HG02678 (cell line): ENCODE results near the gene UBA1.

Source experiments
- ATAC-seq: cut with Tn5 transposase; IDR thresholded peaks from one replicate; pipeline ENCODE4 v1.9.1; 2021; ENCODE audit warnings: mild to moderate bottlenecking, moderate library complexity; ENCODE audit not compliant: unreplicated experiment

Gene UBA1

GRCh38 chrX:47187106-47187677 is 6.4 kb upstream of the UBA1 start:
- no peak for ATAC-seq

- no peak for ATAC-seq
Observed at GRCh38 chrX:47189906-47190305, 3.7 kb upstream of the UBA1 start.

- ATAC-seq: peak; percentile 68
Observed at GRCh38 chrX:47190445-47191269, 3.0 kb upstream of the UBA1 start.

GRCh38 chrX:47191331-47191730 is 2.3 kb upstream of the UBA1 start:
- no peak for ATAC-seq

- ATAC-seq: no peak
Observed at GRCh38 chrX:47191806-47192401, 1.7 kb upstream of the UBA1 start.

- ATAC-seq: no peak
Observed at GRCh38 chrX:47194194-47194787, 662 bp downstream of the UBA1 start.

- ATAC-seq: no peak
Observed at GRCh38 chrX:47196098-47196497, 2.5 kb downstream of the UBA1 start.

GRCh38 chrX:47197526-47197925 is 3.9 kb downstream of the UBA1 start:
- no peak for ATAC-seq

GRCh38 chrX:47198026-47198686 is 4.5 kb downstream of the UBA1 start:
- ATAC-seq: no peak

- no peak for ATAC-seq
Observed at GRCh38 chrX:47198687-47199080, 5.1 kb downstream of the UBA1 start.

- ATAC-seq: no peak
Observed at GRCh38 chrX:47199286-47199685, 5.7 kb downstream of the UBA1 start.

- ATAC-seq: no peak
Observed at GRCh38 chrX:47200385-47201150, 6.9 kb downstream of the UBA1 start.

- ATAC-seq: no peak
Observed at GRCh38 chrX:47201345-47201944, 7.8 kb downstream of the UBA1 start.

- no peak for ATAC-seq
Observed at GRCh38 chrX:47202316-47202715, 8.7 kb downstream of the UBA1 start.

- no peak for ATAC-seq
Observed at GRCh38 chrX:47202877-47203276, 9.2 kb downstream of the UBA1 start.

- no peak for ATAC-seq
Observed at GRCh38 chrX:47204970-47205369, 11.3 kb downstream of the UBA1 start.

GRCh38 chrX:47206316-47206715 is 12.7 kb downstream of the UBA1 start:
- no peak for ATAC-seq

- no peak for ATAC-seq
Observed at GRCh38 chrX:47208108-47208507, 14.5 kb downstream of the UBA1 start.

GRCh38 chrX:47209508-47210238 is 16.0 kb downstream of the UBA1 start:
- ATAC-seq: no peak
